Stimulated activated naive CD8-positive, alpha-beta T cell treated with anti-CD3 and anti-CD28 coated beads, Interleukin-15, amount 100 ng/mL, for 72 hours (primary cell): Measurements from ENCODE around the gene CAPN1.

Experiments used
- ATAC-seq: fragments of 150-1000 bp; cut with Tn5 transposase; 2 replicates; pipeline ENCODE4 v1.10.0; 2021; ENCODE audit warnings: mild to moderate bottlenecking, moderate library complexity
- DNase-seq, 2 donors: peaks; one replicate each; pipeline ENCODE4 v3.0.0; 2021 to 2022
- H3K27ac Mint-ChIP-seq, 2 donors: one replicate each; pipeline ENCODE4 v1.8.0; 2022; ENCODE audit warnings: mild to moderate bottlenecking in 2 of 2, mixed read lengths in 2 of 2, moderate library complexity in 2 of 2
- H3K27me3 Mint-ChIP-seq: one replicate; pipeline ENCODE4 v1.8.0; 2022; ENCODE audit warnings: mixed read lengths
- H3K4me1 Mint-ChIP-seq: one replicate; pipeline ENCODE4 v1.8.0; 2022; ENCODE audit warnings: mild to moderate bottlenecking, mixed read lengths
- H3K4me3 Mint-ChIP-seq, 2 donors: one replicate each; pipeline ENCODE4 v1.8.0; 2022; ENCODE audit warnings: mild to moderate bottlenecking in 2 of 2, mixed read lengths in 2 of 2, moderate library complexity in 1 of 2
- H3K9me3 Mint-ChIP-seq, 2 donors: one replicate each; pipeline ENCODE4 v1.8.0; 2022; ENCODE audit warnings: mixed read lengths in 2 of 2

Gene CAPN1

DNA sequence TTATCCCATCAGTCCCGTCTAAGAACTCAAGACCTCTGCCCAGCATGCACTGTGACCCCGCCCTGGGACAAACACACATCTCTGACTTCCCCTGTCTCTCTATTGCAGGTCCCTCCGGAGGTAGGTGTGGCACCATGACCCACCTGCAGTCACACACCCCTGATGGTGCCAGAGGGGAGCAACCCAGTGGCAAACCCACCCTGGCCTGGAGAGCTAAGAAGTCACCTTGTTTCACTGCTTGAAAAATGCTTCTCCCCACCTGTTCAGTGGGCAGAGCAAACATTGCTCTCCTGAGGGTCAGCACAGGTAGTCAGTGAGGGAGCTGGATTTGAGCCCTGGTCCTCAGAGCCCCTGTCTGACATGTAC, 23.9 kb downstream of the CAPN1 start:
- no peak overlapping the region for H3K4me3 Mint-ChIP-seq
- no peaks in the 10 kb centered on the region for H3K9me3 Mint-ChIP-seq
- peaks cover 7% of the 10 kb centered on the region for H3K4me1 Mint-ChIP-seq
- no peaks in the 10 kb centered on the region for H3K27me3 Mint-ChIP-seq
- ATAC-seq (no peak), DNase-seq (no peak)
- H3K27ac Mint-ChIP-seq, result peak overlapping the region in 1 of 2 donors; percentile 17

DNA sequence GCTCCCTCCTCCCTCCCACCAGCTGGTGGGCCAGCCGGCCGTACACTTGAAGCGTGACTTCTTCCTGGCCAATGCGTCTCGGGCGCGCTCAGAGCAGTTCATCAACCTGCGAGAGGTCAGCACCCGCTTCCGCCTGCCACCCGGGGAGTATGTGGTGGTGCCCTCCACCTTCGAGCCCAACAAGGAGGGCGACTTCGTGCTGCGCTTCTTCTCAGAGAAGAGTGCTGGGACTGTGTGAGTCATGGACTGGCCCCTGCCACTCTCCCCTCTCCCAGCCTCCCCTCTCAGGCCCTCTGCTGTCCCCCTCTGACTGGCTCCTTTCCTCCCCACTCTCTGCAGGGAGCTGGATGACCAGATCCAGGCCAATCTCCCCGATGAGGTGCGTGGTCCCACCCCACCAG, 24.7 kb downstream of the CAPN1 start:
- Mint-ChIP-seq H3K9me3 (no peaks in the 10 kb centered on the region), H3K27ac (no peak overlapping the region), H3K27me3 (no peaks in the 10 kb centered on the region), H3K4me1 (peaks cover 7% of the 10 kb centered on the region), H3K4me3 (no peak overlapping the region)
- no peak for ATAC-seq
- no peak for DNase-seq

DNA sequence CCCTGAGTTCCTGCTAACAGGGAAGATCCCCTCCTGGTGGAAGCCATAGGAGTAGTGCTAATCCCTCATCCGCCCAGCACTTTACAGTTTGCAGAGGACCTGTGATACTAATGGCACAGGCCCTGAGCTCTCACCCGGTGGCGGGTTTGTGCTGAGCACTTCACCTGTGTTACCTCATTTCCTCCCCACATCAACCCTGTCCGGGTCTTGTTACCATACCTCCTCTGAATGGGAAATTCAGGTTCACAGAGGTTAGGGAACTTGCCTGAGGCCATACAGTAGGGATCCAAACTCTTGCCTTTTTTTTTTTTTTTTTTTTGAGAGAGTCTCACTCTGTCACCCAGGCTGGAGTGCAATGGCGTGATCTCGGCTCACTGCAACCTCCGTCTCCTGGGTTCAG, 25.2 kb downstream of the CAPN1 start:
- peak overlapping the region in 1 of 2 donors; percentile 17 for H3K27ac Mint-ChIP-seq
- no peak overlapping the region for H3K4me3 Mint-ChIP-seq
- H3K4me1 Mint-ChIP-seq, result peaks cover 7% of the 10 kb centered on the region
- DNase-seq, result no peak
- H3K27me3 Mint-ChIP-seq, result no peaks in the 10 kb centered on the region
- no peak for ATAC-seq
- no peaks in the 10 kb centered on the region for H3K9me3 Mint-ChIP-seq

DNA sequence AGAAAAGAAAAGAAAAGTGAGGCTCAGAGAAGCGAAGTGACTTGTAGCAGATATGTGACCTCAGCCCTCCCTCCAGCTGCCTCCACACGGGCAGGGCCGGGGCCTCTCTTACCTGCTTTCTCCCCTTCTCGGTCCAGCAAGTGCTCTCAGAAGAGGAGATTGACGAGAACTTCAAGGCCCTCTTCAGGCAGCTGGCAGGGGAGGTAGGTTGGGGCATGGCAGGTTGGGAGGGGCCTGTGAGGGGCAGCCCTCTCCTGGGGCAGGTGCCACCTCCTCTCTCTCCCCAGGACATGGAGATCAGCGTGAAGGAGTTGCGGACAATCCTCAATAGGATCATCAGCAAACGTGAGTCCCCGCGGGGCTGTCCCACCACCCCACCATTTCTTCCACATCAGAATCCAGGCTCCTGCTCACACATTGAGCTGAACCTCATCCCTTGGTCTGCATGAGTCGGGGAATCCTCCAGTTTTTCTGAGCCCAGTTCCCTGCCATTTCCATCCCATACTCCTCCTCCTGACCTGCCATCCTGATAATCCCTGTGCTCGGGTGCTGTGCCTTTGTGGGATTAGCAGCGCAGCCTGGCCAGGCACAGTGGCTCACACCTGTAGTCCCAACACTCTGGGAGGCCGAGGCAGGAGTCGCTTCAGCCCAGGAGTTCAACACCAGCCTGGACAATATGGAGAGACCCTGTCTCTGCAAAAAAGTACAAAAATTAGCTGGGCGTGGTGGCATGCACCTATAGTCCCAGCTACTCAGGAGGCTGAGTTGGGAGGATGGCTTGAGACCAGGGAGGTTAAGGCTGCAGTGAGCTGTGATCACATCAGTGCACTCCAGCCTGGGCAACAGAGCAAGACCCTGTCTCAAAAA, 26.4 kb downstream of the CAPN1 start:
- Mint-ChIP-seq H3K9me3 (no peaks in the 10 kb centered on the region), H3K4me3 (no peak overlapping the region), H3K27ac (no peak overlapping the region), H3K4me1 (peaks cover 13% of the 10 kb centered on the region), H3K27me3 (no peaks in the 10 kb centered on the region)
- DNase-seq, result no peak
- ATAC-seq, result no peak

DNA sequence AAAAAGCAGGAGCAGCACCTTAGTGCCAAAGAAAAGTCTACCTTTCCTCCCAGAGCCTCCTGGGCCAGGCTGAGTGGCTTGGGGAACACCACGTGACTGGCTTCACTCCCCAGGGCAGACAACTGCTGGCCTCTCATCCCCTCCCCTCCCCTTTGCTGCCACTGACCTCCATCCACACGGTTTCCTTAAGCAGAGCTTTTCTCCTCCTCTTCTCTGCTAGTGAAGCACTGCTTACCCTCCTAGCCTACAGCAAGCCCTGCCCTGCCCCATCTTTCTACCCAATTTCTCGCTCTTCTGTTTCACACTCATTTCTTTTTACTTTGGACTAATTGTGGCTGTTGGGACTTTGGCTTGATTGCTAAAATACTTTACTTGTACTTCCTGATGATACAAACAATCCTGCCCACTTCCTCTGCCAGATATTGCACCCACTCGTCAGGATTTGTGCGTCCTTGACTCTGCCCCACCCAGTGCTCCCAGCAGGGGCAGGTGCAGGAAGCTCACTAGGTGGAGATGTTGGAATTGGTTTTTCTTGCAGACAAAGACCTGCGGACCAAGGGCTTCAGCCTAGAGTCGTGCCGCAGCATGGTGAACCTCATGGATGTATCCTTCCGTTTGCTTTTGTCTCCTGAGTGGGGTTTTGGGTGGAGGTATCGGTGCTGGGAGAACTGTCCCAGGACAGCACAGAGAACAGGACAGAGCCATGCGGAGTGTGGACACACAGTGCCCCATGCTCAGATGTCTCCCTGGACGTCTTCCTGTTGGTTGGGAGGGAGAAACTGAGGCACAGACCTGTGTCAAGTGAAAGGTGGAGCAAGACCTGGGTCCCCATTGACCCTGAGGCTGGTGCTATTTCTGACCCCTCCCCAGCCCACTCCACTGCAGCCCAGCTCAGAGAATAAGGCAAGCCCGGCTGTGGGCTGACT, 27.3 kb downstream of the CAPN1 start:
- no peak overlapping the region for H3K4me3 Mint-ChIP-seq
- peaks cover 22% of the 10 kb centered on the region for H3K4me1 Mint-ChIP-seq
- no peaks in the 10 kb centered on the region for H3K9me3 Mint-ChIP-seq
- DNase-seq, result no peak
- H3K27ac Mint-ChIP-seq, result peak overlapping the region; percentile 8 to 36
- H3K27me3 Mint-ChIP-seq, result no peaks in the 10 kb centered on the region
- ATAC-seq, result no peak

DNA sequence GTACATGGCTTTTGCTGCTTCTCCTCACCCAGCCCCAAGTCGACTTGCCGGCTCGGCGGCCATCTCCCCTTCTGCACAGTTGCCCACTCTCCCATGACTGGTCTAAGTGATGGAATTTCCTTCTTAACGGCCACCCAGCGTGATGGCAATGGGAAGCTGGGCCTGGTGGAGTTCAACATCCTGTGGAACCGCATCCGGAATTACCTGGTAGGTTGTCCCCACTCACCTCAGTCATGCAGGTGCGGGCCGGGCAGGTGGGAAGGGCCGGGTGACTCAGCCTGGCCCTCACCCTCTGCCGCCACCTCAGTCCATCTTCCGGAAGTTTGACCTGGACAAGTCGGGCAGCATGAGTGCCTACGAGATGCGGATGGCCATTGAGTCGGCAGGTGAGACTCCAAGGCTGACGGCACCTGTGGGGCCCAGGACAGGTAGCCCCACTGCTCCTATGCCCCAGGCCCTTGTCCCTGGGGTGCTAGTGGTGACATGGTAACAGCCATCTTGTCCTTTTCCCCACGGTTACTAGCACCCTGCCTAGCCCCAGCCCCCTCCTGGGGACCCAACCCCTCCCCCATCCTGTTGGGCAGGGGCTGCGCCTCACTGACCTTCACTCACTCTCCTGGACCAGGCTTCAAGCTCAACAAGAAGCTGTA, 28.1 kb downstream of the CAPN1 start:
- Mint-ChIP-seq H3K27me3 (no peaks in the 10 kb centered on the region), H3K9me3 (no peaks in the 10 kb centered on the region), H3K4me3 (no peak overlapping the region), H3K4me1 (peaks cover 26% of the 10 kb centered on the region), H3K27ac (no peak overlapping the region)
- no peak for ATAC-seq
- DNase-seq, result no peak

DNA sequence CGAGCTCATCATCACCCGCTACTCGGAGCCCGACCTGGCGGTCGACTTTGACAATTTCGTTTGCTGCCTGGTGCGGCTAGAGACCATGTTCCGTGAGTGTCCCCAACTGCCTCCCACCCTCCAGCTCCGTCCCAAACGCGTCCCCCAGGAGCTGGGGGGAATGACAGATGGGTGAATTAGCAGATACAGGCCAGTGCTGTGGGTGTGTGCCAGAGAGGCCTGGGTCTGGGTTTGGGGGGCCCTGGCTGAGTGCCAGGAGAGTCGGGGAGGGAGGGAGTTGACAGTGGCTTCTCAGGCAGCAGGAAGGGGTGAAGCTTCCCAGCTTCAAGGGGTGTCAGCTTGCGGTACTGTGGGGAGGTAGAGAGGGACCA, 28.6 kb downstream of the CAPN1 start:
- H3K9me3 Mint-ChIP-seq, result peaks cover 0 to 1% of the 10 kb centered on the region in 2 donors
- ATAC-seq (no peak), DNase-seq (no peak)
- H3K27ac Mint-ChIP-seq, result no peak overlapping the region
- H3K4me1 Mint-ChIP-seq, result peaks cover 25% of the 10 kb centered on the region
- H3K27me3 Mint-ChIP-seq, result no peaks in the 10 kb centered on the region
- H3K4me3 Mint-ChIP-seq, result no peak overlapping the region

DNA sequence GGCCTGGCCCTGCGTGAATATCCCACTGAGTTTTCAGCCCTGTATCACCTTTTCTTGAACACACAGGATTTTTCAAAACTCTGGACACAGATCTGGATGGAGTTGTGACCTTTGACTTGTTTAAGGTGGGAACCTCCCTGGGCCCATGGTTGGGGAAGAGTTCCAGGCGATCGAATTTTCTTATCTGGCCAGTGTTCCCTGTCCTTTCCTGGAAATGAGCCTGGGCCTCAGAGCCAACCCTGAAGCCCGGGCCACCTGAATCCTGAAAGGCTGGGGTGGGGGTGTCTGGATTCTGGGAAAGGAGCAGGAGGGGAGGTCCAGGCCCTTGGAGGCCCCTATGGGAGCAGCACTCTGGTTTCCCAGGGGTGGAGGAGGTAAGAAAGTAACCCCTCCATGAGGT, 29.0 kb downstream of the CAPN1 start:
- DNase-seq, result no peak
- Mint-ChIP-seq H3K9me3 (peaks cover 0 to 5% of the 10 kb centered on the region in 2 donors), H3K27me3 (no peaks in the 10 kb centered on the region), H3K4me3 (no peak overlapping the region), H3K4me1 (peaks cover 29% of the 10 kb centered on the region), H3K27ac (no peak overlapping the region)
- ATAC-seq, result no peak

DNA sequence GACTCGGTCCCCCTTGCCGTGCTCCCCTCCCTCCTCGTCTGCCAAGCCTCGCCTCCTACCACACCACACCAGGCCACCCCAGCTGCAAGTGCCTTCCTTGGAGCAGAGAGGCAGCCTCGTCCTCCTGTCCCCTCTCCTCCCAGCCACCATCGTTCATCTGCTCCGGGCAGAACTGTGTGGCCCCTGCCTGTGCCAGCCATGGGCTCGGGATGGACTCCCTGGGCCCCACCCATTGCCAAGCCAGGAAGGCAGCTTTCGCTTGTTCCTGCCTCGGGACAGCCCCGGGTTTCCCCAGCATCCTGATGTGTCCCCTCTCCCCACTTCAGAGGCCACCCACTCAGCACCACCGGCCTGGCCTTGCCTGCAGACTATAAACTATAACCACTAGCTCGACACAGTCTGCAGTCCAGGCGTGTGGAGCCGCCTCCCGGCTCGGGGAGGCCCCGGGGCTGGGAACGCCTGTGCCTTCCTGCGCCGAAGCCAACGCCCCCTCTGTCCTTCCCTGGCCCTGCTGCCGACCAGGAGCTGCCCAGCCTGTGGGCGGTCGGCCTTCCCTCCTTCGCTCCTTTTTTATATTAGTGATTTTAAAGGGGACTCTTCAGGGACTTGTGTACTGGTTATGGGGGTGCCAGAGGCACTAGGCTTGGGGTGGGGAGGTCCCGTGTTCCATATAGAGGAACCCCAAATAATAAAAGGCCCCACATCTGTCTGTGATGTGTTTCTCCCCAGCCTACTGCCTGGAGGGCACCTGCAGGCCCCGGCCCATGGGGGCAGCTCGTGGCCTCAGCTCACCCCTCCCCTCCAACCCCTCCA, 29.8 kb downstream of the CAPN1 start:
- H3K9me3 Mint-ChIP-seq, result peaks cover 0 to 7% of the 10 kb centered on the region in 2 donors
- peak overlapping the region in 1 of 2 donors; percentile 42 for H3K27ac Mint-ChIP-seq
- H3K4me3 Mint-ChIP-seq, result no peak overlapping the region
- H3K27me3 Mint-ChIP-seq, result no peaks in the 10 kb centered on the region
- DNase-seq (no peak), ATAC-seq (no peak)
- peaks cover 31% of the 10 kb centered on the region for H3K4me1 Mint-ChIP-seq

DNA sequence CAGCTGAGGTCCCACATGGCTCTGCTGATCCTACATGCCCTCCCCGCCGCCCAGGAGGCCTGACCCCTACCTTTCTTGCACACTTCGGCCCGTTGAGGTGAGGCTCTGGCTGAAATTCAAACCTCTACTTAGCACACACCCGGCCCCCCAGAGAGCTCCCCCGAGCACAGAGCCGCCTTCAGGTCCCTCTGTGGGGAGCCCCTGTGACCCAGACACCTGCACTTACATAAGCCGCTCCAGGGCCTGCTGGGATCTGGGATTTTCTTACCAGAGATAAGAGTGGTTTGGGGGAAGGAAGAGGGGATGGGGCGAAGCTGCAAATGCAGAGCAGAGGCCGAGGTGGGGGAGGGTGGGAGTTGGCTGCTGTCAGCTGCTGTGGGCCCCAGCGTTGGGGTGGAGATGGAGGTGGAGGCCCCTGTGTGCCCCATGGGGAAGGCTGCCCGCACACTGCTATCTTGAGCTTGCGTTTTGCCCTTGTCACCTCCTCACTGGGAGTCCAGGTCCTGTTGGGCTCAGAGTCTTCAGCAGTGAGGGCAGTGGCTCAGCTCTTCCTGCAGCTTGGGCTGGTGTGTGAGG, 30.6 kb downstream of the CAPN1 start:
- peak overlapping the region in 1 of 2 donors; percentile 44 for H3K27ac Mint-ChIP-seq
- ATAC-seq, result no peak
- peaks cover 31% of the 10 kb centered on the region for H3K4me1 Mint-ChIP-seq
- no peak for DNase-seq
- no peak overlapping the region for H3K4me3 Mint-ChIP-seq
- peaks cover 0 to 7% of the 10 kb centered on the region in 2 donors for H3K9me3 Mint-ChIP-seq
- no peaks in the 10 kb centered on the region for H3K27me3 Mint-ChIP-seq

DNA sequence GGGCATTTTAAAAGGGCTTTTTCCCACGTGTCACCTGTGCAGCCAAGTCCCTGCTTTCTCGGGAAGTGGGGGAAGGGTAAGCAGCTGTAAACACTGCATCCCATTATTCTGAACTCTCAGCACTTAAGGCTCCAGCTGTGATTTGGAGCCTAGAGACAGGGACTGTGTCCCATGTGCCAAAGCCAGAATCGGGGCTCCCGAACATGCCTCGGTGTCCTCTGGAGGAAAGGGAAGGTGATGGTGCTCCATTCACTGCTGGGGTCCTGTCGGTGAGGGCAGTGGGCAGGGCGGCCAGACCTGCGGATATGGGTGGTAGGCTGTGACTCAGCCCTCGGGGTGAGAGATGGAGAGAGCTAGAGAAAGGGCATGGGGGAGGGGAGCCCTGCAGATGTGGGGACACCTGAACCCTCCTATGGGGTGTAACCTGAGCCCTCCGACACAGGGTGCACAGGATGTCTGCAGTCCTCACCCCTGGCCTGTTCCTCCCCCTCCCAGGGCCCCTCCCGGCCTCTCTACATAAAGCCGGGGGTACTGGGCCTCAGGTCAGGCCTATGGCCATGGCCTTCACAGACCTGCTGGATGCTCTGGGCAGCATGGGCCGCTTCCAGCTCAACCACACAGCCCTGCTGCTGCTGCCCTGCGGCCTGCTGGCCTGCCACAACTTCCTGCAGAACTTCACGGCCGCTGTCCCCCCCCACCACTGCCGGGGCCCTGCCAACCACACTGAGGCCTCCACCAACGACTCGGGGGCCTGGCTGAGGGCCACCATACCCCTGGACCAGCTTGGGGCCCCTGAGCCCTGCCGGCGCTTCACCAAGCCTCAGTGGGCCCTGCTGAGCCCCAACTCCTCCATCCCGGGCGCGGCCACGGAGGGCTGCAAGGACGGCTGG, 31.8 kb downstream of the CAPN1 start:
- ATAC-seq (peak; percentile 73), DNase-seq (peak in 1 of 2 donors; percentile 36)
- no peaks in the 10 kb centered on the region for H3K27me3 Mint-ChIP-seq
- peaks cover 0 to 7% of the 10 kb centered on the region in 2 donors for H3K9me3 Mint-ChIP-seq
- peaks cover 31% of the 10 kb centered on the region for H3K4me1 Mint-ChIP-seq
- peak overlapping the region; percentile 15 to 69 for H3K27ac Mint-ChIP-seq
- H3K4me3 Mint-ChIP-seq, result peak overlapping the region in 1 of 2 donors; percentile 19

DNA sequence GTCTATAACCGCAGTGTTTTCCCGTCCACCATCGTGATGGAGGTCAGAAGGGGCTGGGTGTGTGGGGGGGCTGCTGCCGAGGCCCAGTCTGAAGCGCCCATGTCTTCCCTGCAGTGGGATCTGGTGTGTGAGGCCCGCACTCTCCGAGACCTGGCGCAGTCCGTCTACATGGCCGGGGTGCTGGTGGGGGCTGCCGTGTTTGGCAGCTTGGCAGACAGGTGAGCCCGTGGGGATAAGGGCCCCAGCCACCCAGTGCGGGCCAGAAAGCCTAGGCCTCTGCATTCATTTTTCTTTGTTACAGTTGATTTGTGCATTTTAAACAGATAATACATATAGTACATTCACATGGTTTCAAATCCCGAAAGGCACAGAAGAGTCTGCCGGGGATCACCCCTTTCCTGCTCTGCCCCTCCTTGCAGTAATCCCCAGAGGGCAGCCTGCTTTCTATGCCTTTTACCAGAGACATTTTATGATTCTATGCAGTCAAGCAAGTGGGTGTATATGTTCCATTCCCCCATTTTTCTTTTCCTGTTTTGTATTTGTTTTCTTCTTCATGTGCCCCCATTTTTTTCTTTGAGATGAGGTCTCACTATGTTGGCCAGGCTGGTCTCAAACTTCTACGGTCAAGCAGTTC, 32.6 kb downstream of the CAPN1 start:
- peak overlapping the region in 1 of 2 donors; percentile 50 for H3K27ac Mint-ChIP-seq
- peak overlapping the region; percentile 19 to 50 for H3K4me3 Mint-ChIP-seq
- peaks cover 34% of the 10 kb centered on the region for H3K4me1 Mint-ChIP-seq
- peaks cover 0 to 7% of the 10 kb centered on the region in 2 donors for H3K9me3 Mint-ChIP-seq
- ATAC-seq, result no peak
- no peak for DNase-seq
- no peaks in the 10 kb centered on the region for H3K27me3 Mint-ChIP-seq

DNA sequence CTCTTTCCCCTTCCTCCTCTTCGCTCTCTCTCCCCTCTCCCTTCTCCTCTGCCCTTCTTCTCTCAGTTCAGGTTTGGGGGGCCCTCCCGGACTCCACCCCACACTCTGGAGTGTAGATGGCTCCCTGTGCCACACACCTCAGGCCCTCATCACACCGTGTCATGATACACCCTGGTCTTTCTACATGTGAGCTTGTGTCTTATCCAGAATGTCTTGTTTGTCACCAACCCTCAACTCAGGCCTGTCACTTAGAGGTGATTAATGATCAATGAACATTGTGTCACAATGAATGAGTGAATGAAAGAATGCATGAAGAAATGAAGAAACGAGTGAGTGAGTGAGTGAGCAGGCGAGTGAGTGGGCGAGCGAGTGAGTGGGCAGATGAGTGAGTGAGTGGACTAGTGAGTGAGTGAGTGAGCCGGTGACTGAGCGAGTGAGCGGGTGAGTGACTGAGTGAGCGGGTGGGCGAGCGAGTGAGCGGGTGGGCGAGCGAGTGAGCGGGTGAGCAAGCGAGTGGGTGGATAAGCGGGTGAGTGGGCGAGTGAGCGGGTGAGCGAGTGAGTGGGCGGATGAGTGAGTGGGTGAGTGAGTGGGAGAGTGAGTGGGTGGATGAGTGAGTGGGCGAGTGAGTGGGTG, 33.8 kb downstream of the CAPN1 start:
- ATAC-seq (peak; percentile 37), DNase-seq (peak; percentile 33 to 38)
- Mint-ChIP-seq H3K27ac (peak overlapping the region; percentile 0 to 96), H3K27me3 (no peaks in the 10 kb centered on the region), H3K4me3 (peak overlapping the region in 1 of 2 donors; percentile 49), H3K9me3 (peaks cover 0 to 7% of the 10 kb centered on the region in 2 donors), H3K4me1 (peaks cover 39% of the 10 kb centered on the region)
